GM12878 (cell line): Measurements from ENCODE around the gene KATNB1. TPM values are rescaled to one million over a fixed set of nuclear protein-coding genes. Genes with fewer than 3 reads are reported as not detected.
A peak's percentile ranks its signal among the peaks of the same experiment; 100 is the strongest.

Source experiments
- ATAC-seq: fragments of 200-7000 bp; cut with Tn5 transposase; 3 replicates; pipeline ENCODE4 v1.9.1; 2020; ENCODE audit warnings: mild to moderate bottlenecking, moderate library complexity
- BruUV-seq: library from RNA; stranded (reverse); fragments of 400-500 nt; replicated peaks from 2 replicates; lab custom pipeline; 2021; lab: Mats Ljungman, UMichigan
- CTCF ChIA-PET: fragments of 300-600 bp; sonication (Branson Sonifier 250); formaldehyde crosslinking; extraction: SDS; loops from one replicate; lab custom pipeline; 2021; ENCODE audit warnings: inconsistent platforms; lab: Yijun Ruan, JAX
- POLR2A ChIA-PET: fragments of 350-600 bp; formaldehyde crosslinking; extraction: SDS; loops from one replicate; lab custom pipeline; 2021; ENCODE audit warnings: inconsistent platforms; lab: Charles Lee
- RAD21 ChIA-PET: fragments of 300-600 bp; sonication (Branson Sonifier 250); formaldehyde crosslinking; loops from one replicate; lab custom pipeline; 2023; ENCODE audit warnings: antibody characterized with exemption; ENCODE audit not compliant: unreplicated experiment; lab: Charles Lee
- SMC1A ChIA-PET: fragments of 300-600 bp; sonication (Branson Sonifier 250); formaldehyde crosslinking; loops from one replicate; lab custom pipeline; 2023; ENCODE audit not compliant: unreplicated experiment, uncharacterized antibody; lab: Charles Lee
- DNase-seq: peaks from one replicate; pipeline ENCODE4 v3.0.0-alpha.2; 2011; ENCODE audit warnings: low read depth, low spot score
- FAIRE-seq: peaks from 3 replicates; lab custom pipeline; 2011; peaks lifted over from hg19 to GRCh38; lab: Jason Lieb, UNC
- H2AFZ ChIP-seq: 2 replicates; pipeline ENCODE4 v1.6.0; 2011; ENCODE audit warnings: low read depth, low read length, control low read depth; ENCODE audit not compliant: control insufficient read depth
- H3K27ac ChIP-seq: 2 replicates; pipeline ENCODE4 v1.5.1; 2011; ENCODE audit warnings: control low read depth; ENCODE audit not compliant: control insufficient read depth, insufficient read depth
- H3K27me3 ChIP-seq, 2 experiments: replicated peaks in 1 of 2; 2 replicates each; pipeline versions ENCODE4 v1.6.0 to v1.6.1; 2011; ENCODE audit warnings: low read length in 1 of 2; ENCODE audit not compliant: control insufficient read depth in 2 of 2, insufficient read depth in 2 of 2
- H3K36me3 ChIP-seq, 2 experiments: 2 replicates each; pipeline ENCODE4 v1.5.1; 2011; ENCODE audit warnings: low read length in 1 of 2; ENCODE audit not compliant: control insufficient read depth in 2 of 2, insufficient read depth in 2 of 2
- H3K4me1 ChIP-seq: 2 replicates; pipeline ENCODE4 v1.6.1; 2011; ENCODE audit warnings: mild to moderate bottlenecking, low read length, moderate library complexity, mixed read lengths; ENCODE audit not compliant: control insufficient read depth, insufficient read depth
- H3K4me2 ChIP-seq: 2 replicates; pipeline ENCODE4 v1.6.0; 2011; ENCODE audit warnings: control low read depth; ENCODE audit not compliant: control insufficient read depth, insufficient read depth
- H3K4me3 ChIP-seq: fragments of 200-600 bp; sonication (generic); 2 replicates; pipeline ENCODE4 v1.5.1; 2016
- H3K79me2 ChIP-seq: 2 replicates; pipeline ENCODE4 v1.6.0; 2011; ENCODE audit warnings: low read length; ENCODE audit not compliant: control insufficient read depth, insufficient read depth
- H3K9ac ChIP-seq: 2 replicates; pipeline ENCODE4 v1.8.0; 2011; ENCODE audit warnings: low read length, control low read depth, mixed read lengths; ENCODE audit not compliant: control insufficient read depth, insufficient read depth
- H3K9me3 ChIP-seq: replicated peaks from 3 replicates; pipeline ENCODE4 v1.5.1; 2011; ENCODE audit warnings: mild to moderate bottlenecking, low read length; ENCODE audit not compliant: control insufficient read depth, insufficient read depth
- H4K20me1 ChIP-seq: 2 replicates; pipeline ENCODE4 v1.6.0; 2011; ENCODE audit not compliant: control insufficient read depth, insufficient read depth
- BHLHE40 ChIP-seq, 2 experiments: fragments of 450-650 bp in 1 of 2; IDR thresholded peaks; 2 replicates each; pipeline ENCODE4 v1.6.1; 2011 to 2017; ENCODE audit warnings: low read depth in 2 of 2, borderline replicate concordance in 1 of 2, improper control_type of control experiment in 1 of 2, low read length in 1 of 2, mild to moderate bottlenecking in 1 of 2
- SIN3A ChIP-seq: IDR thresholded peaks from 2 replicates; pipeline ENCODE4 v1.6.1; 2012; ENCODE audit warnings: low read depth, low read length, improper control_type of control experiment
- WGBS: methylation state at CpG from one replicate; pipeline ENCODE4 v1.1.6; 2016; ENCODE audit warnings: low lambda C conversion rate; ENCODE audit not compliant: insufficient replicate concordance, insufficient coverage; ENCODE audit errors: missing lambda C conversion rate; 5-methylcytosine and 5-hydroxymethylcytosine counted together
- in situ Hi-C: fragments of 300-500 bp; cut with MboI; formaldehyde crosslinking; loops from 9 replicates; pipeline ENCODE4 v1.14.3; 2018; ENCODE audit warnings: mixed read lengths
- intact Hi-C: fragments of 100-400 bp; cut with micrococcal nuclease; formaldehyde crosslinking; loops from one replicate; pipeline ENCODE4 v1.14.2; 2022; ENCODE audit not compliant: unreplicated experiment
- polyA plus RNA-seq, 11 experiments: library from polyadenylated mRNA; depleted of rRNA in 4 of 11; unstranded in 6 of 11; stranded (reverse) in 5 of 11; fragments of >200 nt; fragmentation: Nextera tagmentation in 4 of 11; fragmentation: Illumina TruSeq in 1 of 11; extraction: Ambion mirVana in 4 of 11; extraction: Trizol in 1 of 11; gene quantifications; 1 replicate in 1 of 11; 2 replicates in 10 of 11; pipeline versions ENCODE4 v1.2.1 to v1.2.3, GENCODE V29; 2011 to 2016; ENCODE audit warnings: inconsistent platforms in 2 of 11, missing spikeins in 2 of 11, low read depth in 1 of 11
- total RNA-seq, 4 experiments: library from RNA; depleted of rRNA in 3 of 4; stranded (reverse); fragments of >200 nt in 3 of 4; fragmentation: Illumina TruSeq in 1 of 4; extraction: Trizol in 1 of 4; gene quantifications; 2 replicates each; pipeline versions ENCODE4 v1.2.1 to v1.2.3, GENCODE V29; 2013 to 2021
- TF ChIP-seq, protein P1 (sequence below): fragments of 150-350 bp; IDR thresholded peaks from 2 replicates; pipeline ENCODE4 v1.6.1; 2016; ENCODE audit warnings: low read depth, low read length
- TF ChIP-seq, protein P2 (sequence below): IDR thresholded peaks from 2 replicates; pipeline ENCODE4 v1.6.1; 2011; ENCODE audit warnings: borderline replicate concordance, low read depth, mild to moderate bottlenecking, moderate library complexity, mixed read lengths, low read length; ENCODE audit not compliant: insufficient read depth; ENCODE audit errors: extremely low read length
- TF ChIP-seq, protein P3 (sequence below): fragments of 450-650 bp; IDR thresholded peaks from 2 replicates; pipeline ENCODE4 v1.6.1; 2017; ENCODE audit warnings: antibody characterized with exemption, mild to moderate bottlenecking, moderate library complexity

KATNB1 gene
- total and polyA plus RNA-seq, 10 of the 15 experiments (the other 5 are each of a cell fraction or from before 2014, with no cell fraction given), result 0.71 to 46.5 (median 19.5) TPM

DNA sequence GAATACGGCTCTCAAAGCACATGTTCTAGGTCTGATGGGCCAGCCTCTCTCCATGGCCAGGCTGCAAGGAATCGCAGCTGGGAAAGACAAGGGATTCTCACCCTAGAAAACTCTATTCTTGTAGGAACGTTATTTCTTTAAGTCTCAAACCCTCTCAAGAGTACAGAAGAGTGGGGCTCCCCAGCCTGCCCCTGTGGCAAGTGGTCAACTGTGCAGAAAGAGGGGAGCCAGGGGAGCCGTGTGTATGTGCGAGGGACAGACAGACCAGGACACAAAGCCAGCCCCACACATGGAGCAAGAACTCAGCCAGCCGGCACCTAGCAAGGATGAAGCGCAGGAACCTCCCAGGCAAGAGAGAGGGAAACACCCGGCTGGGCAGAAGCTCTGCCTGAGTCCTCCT, 50.4 kb downstream of the KATNB1 start (continued):
- TF ChIP-seq, protein P1, sequence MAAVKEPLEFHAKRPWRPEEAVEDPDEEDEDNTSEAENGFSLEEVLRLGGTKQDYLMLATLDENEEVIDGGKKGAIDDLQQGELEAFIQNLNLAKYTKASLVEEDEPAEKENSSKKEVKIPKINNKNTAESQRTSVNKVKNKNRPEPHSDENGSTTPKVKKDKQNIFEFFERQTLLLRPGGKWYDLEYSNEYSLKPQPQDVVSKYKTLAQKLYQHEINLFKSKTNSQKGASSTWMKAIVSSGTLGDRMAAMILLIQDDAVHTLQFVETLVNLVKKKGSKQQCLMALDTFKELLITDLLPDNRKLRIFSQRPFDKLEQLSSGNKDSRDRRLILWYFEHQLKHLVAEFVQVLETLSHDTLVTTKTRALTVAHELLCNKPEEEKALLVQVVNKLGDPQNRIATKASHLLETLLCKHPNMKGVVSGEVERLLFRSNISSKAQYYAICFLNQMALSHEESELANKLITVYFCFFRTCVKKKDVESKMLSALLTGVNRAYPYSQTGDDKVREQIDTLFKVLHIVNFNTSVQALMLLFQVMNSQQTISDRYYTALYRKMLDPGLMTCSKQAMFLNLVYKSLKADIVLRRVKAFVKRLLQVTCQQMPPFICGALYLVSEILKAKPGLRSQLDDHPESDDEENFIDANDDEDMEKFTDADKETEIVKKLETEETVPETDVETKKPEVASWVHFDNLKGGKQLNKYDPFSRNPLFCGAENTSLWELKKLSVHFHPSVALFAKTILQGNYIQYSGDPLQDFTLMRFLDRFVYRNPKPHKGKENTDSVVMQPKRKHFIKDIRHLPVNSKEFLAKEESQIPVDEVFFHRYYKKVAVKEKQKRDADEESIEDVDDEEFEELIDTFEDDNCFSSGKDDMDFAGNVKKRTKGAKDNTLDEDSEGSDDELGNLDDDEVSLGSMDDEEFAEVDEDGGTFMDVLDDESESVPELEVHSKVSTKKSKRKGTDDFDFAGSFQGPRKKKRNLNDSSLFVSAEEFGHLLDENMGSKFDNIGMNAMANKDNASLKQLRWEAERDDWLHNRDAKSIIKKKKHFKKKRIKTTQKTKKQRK, result no peak
- TF ChIP-seq, all 136 proteins: peak for 0

- Histone ChIP-seq H3K9me3 (no peaks in the 10 kb centered on the region), H4K20me1 (no peaks in the 10 kb centered on the region), H3K4me1 (no peaks in the 10 kb centered on the region), H3K27ac (no peak overlapping the region), H3K27me3 (no peaks in the 10 kb centered on the region; a peak in 2 of 4 replicates), H3K4me2 (no peak overlapping the region), H2AFZ (no peak overlapping the region), H3K9ac (no peak overlapping the region), H3K36me3 (no peaks in the 10 kb centered on the region), H3K4me3 (no peak overlapping the region), H3K79me2 (no peaks in the 10 kb centered on the region)
- no TSS peak for BruUV-seq
- intact Hi-C loops, result no loop called here
- RAD21 ChIA-PET, result no interaction called here
- FAIRE-seq (no peak), DNase-seq (no peak), ATAC-seq (peak; percentile 17; the same call in 1 of the 3 replicates)
- CTCF ChIA-PET, result no interaction called here
- TF ChIP-seq, protein P2, sequence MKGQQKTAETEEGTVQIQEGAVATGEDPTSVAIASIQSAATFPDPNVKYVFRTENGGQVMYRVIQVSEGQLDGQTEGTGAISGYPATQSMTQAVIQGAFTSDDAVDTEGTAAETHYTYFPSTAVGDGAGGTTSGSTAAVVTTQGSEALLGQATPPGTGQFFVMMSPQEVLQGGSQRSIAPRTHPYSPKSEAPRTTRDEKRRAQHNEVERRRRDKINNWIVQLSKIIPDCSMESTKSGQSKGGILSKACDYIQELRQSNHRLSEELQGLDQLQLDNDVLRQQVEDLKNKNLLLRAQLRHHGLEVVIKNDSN, result peak; percentile 38
- TF ChIP-seq SIN3A, result no peak
- TF ChIP-seq, protein P3, sequence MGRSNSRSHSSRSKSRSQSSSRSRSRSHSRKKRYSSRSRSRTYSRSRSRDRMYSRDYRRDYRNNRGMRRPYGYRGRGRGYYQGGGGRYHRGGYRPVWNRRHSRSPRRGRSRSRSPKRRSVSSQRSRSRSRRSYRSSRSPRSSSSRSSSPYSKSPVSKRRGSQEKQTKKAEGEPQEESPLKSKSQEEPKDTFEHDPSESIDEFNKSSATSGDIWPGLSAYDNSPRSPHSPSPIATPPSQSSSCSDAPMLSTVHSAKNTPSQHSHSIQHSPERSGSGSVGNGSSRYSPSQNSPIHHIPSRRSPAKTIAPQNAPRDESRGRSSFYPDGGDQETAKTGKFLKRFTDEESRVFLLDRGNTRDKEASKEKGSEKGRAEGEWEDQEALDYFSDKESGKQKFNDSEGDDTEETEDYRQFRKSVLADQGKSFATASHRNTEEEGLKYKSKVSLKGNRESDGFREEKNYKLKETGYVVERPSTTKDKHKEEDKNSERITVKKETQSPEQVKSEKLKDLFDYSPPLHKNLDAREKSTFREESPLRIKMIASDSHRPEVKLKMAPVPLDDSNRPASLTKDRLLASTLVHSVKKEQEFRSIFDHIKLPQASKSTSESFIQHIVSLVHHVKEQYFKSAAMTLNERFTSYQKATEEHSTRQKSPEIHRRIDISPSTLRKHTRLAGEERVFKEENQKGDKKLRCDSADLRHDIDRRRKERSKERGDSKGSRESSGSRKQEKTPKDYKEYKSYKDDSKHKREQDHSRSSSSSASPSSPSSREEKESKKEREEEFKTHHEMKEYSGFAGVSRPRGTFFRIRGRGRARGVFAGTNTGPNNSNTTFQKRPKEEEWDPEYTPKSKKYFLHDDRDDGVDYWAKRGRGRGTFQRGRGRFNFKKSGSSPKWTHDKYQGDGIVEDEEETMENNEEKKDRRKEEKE, result no peak
- TF ChIP-seq BHLHE40 (IDR thresholded peaks at IDR 0.05; ENCODE audit: borderline replicate concordance in 1 of 2, low read depth in 2 of 2, low read length in 1 of 2), result peak in 1 of 2 experiments; percentile 48; a peak in 1 of 4 replicates
- POLR2A ChIA-PET, result no interaction called here
- SMC1A ChIA-PET, result no interaction called here
- in situ Hi-C loops, result no loop called here
- WGBS, result 40% methylated on average over 26 of the region's 26 CpGs
Observed at GRCh38 chr16:57786632-57787518, 51.3 kb downstream of the KATNB1 start.
